ENCODE measurements around the gene QRFP.

Gene QRFP

GRCh38 chr9:130933114-130934046 lies 36.8 kb upstream of the QRFP start:
- no peak for DNase-seq (ENCODE audit: low spot score)

GRCh38 chr9:130932255-130933079 lies 35.9 kb upstream of the QRFP start:
- DNase-seq (ENCODE audit: low spot score): no peak

DNA sequence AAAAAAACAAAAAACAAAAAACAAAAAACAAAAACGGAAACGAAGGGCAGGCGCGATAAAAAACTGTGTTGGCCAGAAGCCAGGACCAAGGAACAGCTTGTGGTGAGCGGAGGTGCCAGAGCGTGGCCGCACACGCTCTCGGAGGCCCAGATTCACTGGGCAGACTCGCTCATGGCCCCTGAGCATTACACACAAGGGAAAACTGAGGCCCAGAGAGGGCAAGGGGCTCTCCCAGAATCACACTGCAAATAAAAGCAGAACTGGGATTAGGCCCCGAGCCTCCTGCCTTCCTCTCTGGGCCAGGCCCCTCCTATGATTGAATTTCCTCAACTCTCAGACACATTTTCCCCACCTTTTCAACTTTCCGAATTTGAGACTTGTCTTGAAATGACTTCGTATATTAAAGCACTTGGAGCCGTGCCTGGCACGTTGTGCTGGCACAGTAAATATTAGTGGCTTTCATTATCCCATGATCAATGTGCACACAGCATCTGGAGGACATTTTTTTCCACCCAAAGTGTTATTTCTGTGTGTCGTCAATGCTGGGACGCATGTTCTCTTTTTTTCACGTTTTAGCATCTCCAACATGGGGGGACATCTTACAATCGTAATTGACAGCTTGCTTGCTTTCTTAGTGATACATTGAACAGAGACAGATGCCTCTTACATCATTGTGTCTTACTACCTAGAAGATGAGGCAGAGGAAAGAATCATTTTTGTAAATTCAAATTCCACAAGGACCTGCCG lies 35.1 kb upstream of the QRFP start:
- DNase-seq (ENCODE audit: low spot score): no peak

GRCh38 chr9:130930804-130931349 lies 34.3 kb upstream of the QRFP start:
- DNase-seq (ENCODE audit: low spot score): no peak

GRCh38 chr9:130930132-130930803 lies 33.7 kb upstream of the QRFP start:
- DNase-seq (ENCODE audit: low spot score): no peak

- no peak for DNase-seq (ENCODE audit: low spot score)
Measured at GRCh38 chr9:130929571-130930038, 33.0 kb upstream of the QRFP start.

DNA sequence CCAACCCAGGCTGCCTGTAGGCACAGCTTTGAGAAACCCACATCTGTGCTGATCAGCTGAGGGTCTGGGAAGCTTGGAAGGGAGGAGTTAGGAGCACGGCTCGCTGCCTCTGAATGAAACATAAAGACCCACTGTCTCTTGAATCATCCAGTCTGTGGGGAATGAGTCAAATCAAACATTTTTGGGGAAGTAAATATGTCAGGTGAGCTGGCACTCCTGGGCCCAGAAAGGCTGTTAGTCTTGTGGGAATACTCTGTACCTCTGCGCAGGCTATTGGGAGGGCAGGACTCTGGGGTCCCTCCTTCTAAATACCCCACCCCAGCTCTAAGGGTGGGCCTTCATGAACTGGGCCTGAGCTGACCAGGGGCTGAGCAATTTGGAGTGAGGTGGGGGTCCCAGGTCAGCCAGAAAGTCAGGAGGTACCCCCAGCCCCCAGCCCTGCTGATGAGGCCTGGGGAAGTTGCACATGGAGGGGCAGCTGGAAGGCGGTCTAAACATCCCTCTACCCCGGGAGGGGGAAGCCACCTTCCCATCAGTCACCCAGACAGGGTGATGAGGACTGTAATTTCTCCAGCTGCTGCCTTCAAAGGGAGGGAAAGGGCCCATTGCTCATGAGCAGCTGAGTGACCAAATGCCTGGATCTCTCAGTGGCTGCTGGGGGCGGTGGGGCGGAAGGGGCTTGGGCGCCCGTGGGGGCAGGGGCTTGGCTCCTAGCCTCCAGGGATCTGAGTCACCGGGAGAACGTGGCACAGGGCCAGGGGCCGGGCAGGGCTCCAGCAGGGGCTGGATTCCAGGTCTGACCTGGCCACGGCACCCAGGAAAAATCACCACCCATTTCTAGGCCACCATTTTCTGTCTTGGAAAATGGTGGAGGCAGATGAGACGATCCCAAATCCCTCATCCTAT lies 31.6 kb upstream of the QRFP start:
- no peak for DNase-seq (ENCODE audit: low spot score)

DNA sequence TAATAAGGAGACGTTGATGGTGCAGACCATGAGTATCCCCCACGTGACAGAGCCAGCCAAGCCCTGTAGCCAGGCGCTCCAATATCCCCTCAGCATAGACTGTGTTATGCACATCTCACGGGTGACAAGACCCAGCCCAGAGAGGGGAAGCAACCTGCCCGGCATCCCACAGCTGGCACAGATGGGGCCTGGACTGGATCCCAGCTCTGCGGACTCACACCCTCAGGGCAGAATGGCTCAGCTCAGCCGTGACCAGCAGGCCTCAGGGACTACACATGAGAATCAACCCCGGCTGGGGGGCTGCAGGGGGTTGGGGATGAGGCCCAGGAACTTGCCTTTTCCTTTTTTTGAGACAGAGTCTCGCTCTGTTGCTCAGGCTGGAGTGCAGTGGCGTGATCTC lies 30.7 kb upstream of the QRFP start:
- no peak for DNase-seq (ENCODE audit: low spot score)

DNA sequence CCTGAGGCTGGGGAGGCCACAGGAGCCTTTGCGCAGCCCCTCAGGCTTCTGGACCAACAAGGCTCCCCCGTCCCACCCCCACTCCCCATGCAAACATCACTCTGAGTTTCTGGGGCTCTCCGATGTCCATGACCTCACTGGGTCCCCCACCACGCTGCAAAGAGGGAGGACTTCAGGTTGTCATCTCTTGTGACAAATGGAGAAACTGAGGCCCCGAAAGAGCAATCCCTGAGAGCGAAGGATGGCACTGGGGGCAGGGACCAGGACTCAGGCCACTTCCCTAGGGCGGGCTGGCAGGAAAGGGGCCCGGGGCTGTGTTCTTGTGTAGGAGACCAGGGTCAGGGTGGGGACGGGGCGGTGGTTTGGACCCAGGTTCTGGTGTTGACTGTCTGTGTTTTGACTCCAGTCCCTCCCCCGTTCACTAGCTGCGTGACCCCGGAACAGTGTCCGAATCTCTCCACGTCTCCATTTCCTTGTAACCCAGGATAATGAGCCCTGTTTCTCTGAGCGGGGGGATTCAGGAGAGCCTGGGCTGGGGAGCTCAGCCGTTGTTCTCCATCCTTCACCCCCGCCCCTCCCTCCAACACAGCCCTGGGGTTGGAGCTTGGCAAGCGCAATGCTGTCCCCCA lies 28.6 kb upstream of the QRFP start:
- DNase-seq (ENCODE audit: low spot score): no peak

- no peak for DNase-seq (ENCODE audit: low spot score)
Measured at GRCh38 chr9:130924448-130924788, 27.8 kb upstream of the QRFP start.

GRCh38 chr9:130923611-130924447 lies 27.2 kb upstream of the QRFP start:
- DNase-seq (ENCODE audit: low spot score): no peak

GRCh38 chr9:130922893-130923610 lies 26.4 kb upstream of the QRFP start:
- DNase-seq (ENCODE audit: low spot score): no peak

DNA sequence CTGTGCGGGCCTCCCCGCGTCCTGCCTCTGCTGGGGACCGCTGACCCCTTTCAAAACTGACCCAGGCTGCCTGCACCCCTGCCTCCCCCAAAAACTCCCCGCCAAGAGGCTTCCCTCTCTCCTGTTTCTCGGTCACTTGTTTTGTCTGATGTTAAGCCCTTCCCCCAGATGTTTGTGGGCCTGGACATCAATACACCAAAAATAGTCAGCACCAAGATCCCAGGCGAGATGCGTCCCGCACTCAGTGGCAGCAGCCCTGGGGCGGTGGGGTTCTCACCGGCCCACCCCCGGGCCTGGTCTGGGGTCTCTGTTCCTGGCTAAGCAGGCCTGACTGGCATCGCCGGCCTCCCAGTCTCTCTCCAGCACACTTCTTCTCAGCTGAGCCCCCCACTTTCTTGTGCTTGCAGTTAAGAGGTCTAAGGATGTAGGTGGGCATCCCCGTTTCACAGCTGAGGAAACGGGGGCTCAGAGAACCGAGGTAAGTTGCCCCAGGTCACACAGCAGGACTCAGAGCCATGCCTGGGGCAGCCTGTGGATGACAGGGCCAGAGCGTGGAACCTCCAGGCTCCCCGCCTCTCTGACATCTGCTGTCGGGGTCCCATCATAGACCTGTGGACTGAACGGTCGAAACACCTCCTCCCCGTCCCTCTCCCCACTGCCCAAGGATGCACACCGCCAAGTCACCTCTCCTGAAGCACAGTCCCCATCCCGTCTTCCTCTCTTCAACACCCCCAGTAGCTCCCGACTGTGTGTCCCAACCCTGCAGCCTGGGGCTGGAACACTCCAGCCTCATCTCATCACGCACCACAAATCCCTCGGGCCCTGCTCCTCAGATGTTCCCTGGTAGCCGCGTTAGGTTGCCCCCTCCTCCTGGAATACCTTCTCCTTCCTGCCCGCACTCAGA lies 25.6 kb upstream of the QRFP start:
- DNase-seq (ENCODE audit: low spot score): no peak

GRCh38 chr9:130921300-130921988 lies 24.8 kb upstream of the QRFP start:
- no peak for DNase-seq (ENCODE audit: low spot score)

DNA sequence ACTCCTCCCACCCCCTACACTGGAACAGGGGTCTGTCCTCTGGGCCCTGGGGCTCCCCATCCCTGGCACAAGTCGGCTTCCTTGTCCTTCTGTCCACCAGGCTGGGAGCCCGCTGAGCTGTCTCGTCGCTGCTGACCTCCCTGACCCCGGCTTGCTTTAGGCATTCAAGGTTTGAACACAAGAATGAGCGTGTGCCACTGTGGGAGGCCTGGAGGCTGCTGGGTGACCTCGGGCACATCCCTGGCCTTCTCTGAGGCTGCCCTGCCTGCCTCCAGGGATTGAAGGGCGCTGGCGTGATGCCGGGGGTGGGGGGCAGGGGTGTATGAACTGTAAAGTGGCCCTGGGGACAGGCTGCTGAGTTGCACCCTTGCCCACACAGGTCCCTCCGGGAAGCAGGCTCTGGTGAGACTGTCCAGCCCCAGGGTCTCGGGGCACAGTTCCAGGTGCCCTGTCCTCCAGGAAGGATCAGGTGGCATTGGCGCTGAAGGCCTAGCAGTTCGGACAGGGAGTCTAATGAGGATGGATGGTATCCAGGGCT lies 24.2 kb upstream of the QRFP start:
- no peak for DNase-seq (ENCODE audit: low spot score)

DNA sequence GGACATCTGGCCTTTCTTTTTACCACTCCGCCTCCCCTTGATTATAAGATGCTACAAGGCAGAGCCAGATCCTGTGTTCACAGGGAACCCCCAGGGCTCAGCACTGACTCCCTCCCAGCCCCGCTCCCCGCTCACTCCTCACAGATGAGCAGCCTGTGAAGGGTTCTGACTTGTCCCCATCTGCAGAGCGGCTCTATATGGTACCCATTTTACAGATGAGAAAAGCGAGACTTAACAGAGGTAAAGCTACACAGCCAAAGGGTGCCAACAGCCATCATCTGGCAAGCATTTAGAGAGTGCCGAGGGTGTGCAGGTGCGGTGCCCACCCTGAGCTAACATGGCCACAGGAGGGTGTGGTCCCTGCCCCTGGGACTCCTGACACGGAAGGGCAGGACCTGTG lies 23.6 kb upstream of the QRFP start:
- no peak for DNase-seq (ENCODE audit: low spot score)
